ENCODE data around the gene CDKAL1.

Gene CDKAL1

DNA sequence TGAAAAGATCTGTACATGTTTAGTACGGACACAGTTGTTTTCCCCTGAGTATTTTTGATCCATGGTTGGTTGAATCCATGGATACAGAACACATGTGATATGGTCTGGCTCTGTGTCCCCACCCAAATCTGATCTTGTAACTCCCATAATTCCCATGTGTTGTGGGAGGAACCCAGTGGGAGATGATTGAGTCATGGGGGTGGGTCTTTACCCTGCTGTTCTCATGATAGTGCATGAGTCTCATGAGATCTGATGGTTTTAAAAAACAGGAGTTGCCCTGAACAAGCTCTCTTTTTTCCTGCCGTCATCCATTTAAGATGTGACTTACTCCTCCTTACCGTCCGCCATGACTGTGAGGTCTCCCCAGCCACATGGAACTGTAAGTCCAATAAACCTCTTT, 139.2 kb downstream of the CDKAL1 start:
- Mint-ChIP-seq H3K4me3 (no peak overlapping the region), H3K36me3 (peaks cover 24 to 27% of the 10 kb centered on the region in 2 donors), H3K4me1 (peaks cover 17 to 26% of the 10 kb centered on the region in 2 donors), H3K27me3 (no peaks in the 10 kb centered on the region), H3K9me3 (peaks cover 0 to 3% of the 10 kb centered on the region in 2 donors), H3K27ac (no peak overlapping the region)
- no peak for DNase-seq
- ATAC-seq (replicated peaks), result no peak

DNA sequence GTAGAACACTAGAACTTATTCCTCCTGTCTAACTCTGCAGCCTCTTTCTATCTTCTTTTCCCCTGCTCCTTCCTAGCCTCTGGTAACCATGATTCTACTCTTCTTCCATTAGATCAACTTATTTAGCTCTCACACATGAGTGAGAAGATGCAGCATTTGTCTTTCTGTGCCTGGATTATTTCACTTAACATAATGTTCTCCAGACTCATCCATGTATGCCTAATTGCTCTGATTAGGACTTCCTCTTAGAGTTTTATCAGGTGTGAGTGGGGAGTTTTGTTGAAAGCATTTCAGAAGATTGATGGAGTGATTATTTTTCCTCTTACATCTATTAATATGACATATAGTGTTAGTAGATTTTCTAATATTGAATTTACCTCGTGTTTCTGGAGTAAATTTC, 140.4 kb downstream of the CDKAL1 start:
- Mint-ChIP-seq H3K9me3 (peaks cover 0 to 3% of the 10 kb centered on the region in 2 donors), H3K27ac (no peak overlapping the region), H3K27me3 (no peaks in the 10 kb centered on the region), H3K4me1 (peaks cover 10 to 20% of the 10 kb centered on the region in 2 donors), H3K4me3 (no peak overlapping the region), H3K36me3 (peaks cover 22 to 24% of the 10 kb centered on the region in 2 donors)
- ATAC-seq (replicated peaks), result no peak
- no peak for DNase-seq

DNA sequence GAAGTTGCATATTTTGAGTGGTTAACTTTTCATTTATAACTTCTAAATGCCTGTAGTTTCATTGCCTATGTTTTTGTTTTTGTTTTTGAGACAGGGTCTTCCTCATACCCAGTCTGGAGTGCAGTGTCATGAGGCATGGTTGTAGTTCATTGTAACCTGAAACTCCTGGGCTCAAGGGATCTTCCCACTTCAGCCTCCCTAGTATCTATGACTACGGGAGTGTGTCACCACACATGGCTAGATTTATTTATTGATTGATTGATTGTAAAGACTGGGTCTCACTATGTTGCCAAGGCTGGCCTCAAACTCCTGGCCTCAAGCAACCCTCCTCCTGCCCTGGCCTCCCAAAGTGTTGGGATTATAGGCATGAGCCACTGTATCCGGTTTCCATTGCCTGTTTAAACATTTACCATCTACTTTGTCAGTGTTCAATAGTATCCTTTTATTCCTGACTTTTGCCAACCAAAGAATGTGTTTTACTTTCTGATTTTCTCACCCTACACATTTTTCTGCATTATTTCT, 144.6 kb downstream of the CDKAL1 start:
- peaks cover 17 to 24% of the 10 kb centered on the region in 2 donors for H3K36me3 Mint-ChIP-seq
- H3K4me3 Mint-ChIP-seq, result no peak overlapping the region
- ATAC-seq (replicated peaks) (no peak), DNase-seq (no peak)
- peaks cover 23 to 35% of the 10 kb centered on the region in 2 donors for H3K4me1 Mint-ChIP-seq
- H3K27me3 Mint-ChIP-seq, result no peaks in the 10 kb centered on the region
- no peaks in the 10 kb centered on the region for H3K9me3 Mint-ChIP-seq
- H3K27ac Mint-ChIP-seq, result no peak overlapping the region

DNA sequence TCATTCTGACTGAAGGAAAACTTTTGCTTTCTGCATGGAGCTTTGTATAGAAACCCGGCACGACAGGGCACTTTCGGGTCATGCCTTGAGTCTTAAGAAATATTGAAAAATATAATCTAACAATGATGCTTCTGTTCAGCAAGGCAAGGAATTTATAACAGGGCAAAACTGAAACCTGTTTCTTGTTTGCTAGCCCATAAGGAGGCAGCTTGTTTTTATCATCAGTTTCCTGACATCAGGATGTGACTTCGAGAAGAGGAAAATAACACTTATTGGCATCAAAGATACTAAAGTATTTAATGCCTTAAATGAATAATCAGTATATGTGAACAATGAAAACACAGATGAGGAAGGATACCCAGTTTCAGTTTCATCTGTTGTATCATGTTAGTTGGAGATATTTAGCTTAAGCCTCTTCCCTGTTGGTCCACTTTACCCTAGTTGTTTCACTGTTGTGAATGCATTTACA, 146.5 kb downstream of the CDKAL1 start:
- ATAC-seq (replicated peaks) (peak; percentile 87 to 89), DNase-seq (no peak)
- Mint-ChIP-seq H3K27ac (peak overlapping the region; percentile 69), H3K27me3 (no peaks in the 10 kb centered on the region), H3K36me3 (peaks cover 16 to 23% of the 10 kb centered on the region in 2 donors), H3K9me3 (no peaks in the 10 kb centered on the region), H3K4me3 (peak overlapping the region; percentile 41 to 56), H3K4me1 (peaks cover 21 to 34% of the 10 kb centered on the region in 2 donors)

DNA sequence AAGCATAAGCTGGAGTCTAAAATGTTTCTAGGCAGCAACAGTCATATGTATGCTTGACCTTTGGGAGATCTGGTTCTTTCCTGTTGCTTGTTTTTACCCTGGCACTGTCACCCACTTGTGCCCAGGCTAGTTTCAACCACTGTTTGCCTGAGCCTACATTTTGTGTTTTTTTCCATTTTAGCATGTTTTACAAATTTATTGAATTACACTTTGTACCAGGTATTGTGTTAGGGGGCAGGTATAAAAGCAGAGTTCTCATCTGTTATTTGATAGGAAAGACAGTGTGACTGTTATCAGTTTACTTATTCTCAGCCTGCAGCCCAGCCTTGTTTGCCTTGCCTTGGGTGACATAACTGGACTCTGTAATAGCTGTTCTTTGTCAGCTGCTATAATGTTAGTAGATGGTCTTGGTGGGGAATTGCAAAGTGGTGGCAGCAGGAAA, 147.0 kb downstream of the CDKAL1 start:
- Mint-ChIP-seq H3K4me3 (peak overlapping the region; percentile 41 to 56), H3K4me1 (peaks cover 24 to 39% of the 10 kb centered on the region in 2 donors), H3K9me3 (no peaks in the 10 kb centered on the region), H3K27me3 (no peaks in the 10 kb centered on the region), H3K36me3 (peaks cover 16 to 23% of the 10 kb centered on the region in 2 donors), H3K27ac (peak overlapping the region; percentile 69)
- DNase-seq (no peak), ATAC-seq (replicated peaks) (peak; percentile 94 to 95)

DNA sequence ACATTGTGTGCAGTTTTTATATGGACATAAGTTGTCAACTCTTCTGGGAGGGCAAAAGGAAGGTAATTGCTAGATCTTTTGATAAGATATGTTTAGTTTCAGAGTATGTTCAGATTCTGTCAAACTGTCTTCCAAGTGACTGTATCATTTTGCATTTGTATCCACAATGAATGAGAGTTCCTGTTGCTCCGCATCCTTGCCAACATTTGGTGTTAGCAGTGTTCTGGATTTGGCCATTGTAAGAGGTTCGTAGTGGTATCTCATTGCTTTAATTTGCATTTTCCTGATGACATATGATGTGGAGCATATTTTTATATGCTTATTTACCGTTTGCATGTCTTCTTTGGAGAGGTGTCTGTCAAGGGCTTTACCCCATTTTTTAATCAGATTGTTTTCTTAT, 150.2 kb downstream of the CDKAL1 start:
- Mint-ChIP-seq H3K36me3 (peaks cover 7 to 19% of the 10 kb centered on the region in 2 donors), H3K4me1 (peaks cover 30 to 50% of the 10 kb centered on the region in 2 donors), H3K9me3 (no peaks in the 10 kb centered on the region), H3K4me3 (no peak overlapping the region), H3K27me3 (no peaks in the 10 kb centered on the region), H3K27ac (no peak overlapping the region)
- ATAC-seq (replicated peaks) (no peak), DNase-seq (no peak)

DNA sequence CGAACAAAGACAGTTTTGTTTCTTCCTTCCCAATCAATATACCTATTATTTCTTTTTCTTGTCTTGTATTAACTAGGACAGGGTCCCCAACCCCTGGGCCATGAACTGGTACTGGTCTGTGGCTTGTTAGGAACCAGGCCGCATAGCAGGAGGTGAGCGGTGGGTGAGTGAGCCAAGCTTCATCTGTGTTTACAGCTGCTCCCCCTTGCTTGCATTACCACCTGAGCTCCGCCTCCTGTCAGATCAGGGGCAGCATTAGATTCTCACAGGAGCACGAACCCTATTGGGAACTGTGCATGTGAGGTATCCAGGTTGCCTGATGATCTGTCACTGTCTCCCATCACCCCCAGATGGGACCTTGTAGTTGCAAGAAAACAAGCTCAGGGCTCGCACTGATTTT, 151.9 kb downstream of the CDKAL1 start:
- Mint-ChIP-seq H3K9me3 (peaks cover 0 to 1% of the 10 kb centered on the region in 2 donors), H3K4me3 (no peak overlapping the region), H3K27me3 (no peaks in the 10 kb centered on the region), H3K27ac (peak overlapping the region; percentile 76), H3K4me1 (peaks cover 24 to 46% of the 10 kb centered on the region in 2 donors), H3K36me3 (peaks cover 8 to 20% of the 10 kb centered on the region in 2 donors)
- no peak for DNase-seq
- no peak for ATAC-seq (replicated peaks)

DNA sequence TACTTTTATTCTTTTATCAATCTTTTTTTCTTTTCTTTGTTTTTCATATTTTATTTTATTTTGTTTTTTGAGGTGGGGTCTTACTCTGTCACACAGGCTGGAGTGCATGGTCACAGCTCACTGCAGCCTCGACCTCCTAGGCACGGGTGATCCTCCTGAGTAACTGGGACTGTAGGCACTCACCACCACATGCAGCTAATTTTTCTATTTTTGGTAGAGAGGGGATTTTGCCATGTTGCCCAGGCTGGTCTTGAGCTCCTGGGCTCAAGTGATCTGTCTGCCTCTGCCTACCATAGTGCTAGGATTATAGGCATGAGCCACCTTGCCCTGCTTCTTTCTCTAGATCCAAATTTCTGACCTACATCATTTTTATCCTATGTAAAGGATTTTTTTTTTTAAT, 153.2 kb downstream of the CDKAL1 start:
- Mint-ChIP-seq H3K4me1 (peaks cover 20 to 46% of the 10 kb centered on the region in 2 donors), H3K27ac (no peak overlapping the region), H3K4me3 (no peak overlapping the region), H3K36me3 (peaks cover 7 to 18% of the 10 kb centered on the region in 2 donors), H3K27me3 (no peaks in the 10 kb centered on the region), H3K9me3 (peaks cover 0 to 2% of the 10 kb centered on the region in 2 donors)
- ATAC-seq (replicated peaks) (peak; percentile 61 to 78), DNase-seq (no peak)

DNA sequence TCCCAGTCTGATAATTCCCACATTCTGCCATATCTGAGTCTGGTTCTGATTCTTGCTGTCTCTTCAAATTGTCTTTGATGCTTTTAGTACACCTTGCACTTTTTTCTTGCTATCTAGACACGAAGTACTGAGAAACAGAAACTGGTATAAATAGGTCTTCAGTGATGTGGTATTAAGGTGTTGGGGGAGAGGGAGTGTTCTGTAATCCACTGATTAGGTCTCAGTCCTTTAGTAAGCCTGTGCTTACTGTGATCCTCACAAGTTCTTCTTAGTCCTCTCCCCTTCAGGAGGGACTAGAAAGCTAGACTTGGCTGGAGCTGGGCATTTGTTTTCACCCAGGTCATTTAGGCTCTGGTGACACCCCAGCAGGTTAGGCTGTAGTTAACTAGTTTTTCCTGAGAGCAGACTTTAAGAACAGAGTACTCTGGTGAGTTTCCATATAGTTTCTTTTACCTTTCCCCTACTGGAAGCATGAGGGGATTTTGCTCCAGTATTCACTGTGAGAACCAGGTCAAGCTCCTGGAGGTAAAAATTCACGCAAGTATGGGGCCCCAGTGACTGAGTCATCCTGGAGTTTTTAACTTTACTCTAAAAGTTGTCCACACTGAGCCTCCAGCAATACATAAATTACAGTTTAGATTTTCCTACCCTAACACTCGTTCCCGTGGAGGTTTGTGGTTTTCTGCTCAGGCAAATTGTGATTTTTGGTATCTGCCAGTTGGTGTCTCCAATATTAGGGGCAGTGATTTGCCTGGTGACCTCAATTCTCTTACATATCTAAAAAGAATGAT, 154.6 kb downstream of the CDKAL1 start:
- peaks cover 19 to 49% of the 10 kb centered on the region in 2 donors for H3K4me1 Mint-ChIP-seq
- ATAC-seq (replicated peaks) (peak; percentile 63 to 76), DNase-seq (no peak)
- H3K27me3 Mint-ChIP-seq, result no peaks in the 10 kb centered on the region
- H3K36me3 Mint-ChIP-seq, result peaks cover 5 to 15% of the 10 kb centered on the region in 2 donors
- peak overlapping the region; percentile 65 for H3K27ac Mint-ChIP-seq
- peak overlapping the region; percentile 35 to 65 for H3K4me3 Mint-ChIP-seq
- H3K9me3 Mint-ChIP-seq, result peaks cover 0 to 2% of the 10 kb centered on the region in 2 donors

DNA sequence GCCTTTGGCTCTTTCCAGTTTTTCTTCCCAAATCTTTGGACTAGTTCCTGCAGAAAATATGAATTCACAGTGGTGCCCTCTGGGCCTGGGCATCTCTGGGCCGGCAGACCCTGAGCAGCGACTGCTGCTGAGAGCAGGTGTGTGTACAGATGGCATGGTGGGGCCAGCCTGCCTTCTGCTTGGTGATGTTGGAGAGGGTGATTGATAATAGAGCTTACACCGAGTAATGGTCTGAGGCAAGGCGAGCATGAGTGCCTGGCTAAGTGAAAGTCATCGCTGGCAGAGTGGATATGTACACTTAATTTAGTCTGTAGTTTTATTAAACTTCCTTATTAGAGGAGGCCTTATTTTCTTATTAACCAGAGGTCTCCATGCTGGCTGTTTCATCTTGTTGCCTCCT, 156.9 kb downstream of the CDKAL1 start:
- DNase-seq (no peak), ATAC-seq (replicated peaks) (no peak)
- Mint-ChIP-seq H3K36me3 (peaks cover 7 to 11% of the 10 kb centered on the region in 2 donors), H3K27me3 (no peaks in the 10 kb centered on the region), H3K9me3 (peaks cover 0 to 2% of the 10 kb centered on the region in 2 donors), H3K27ac (no peak overlapping the region), H3K4me3 (no peak overlapping the region), H3K4me1 (peaks cover 18 to 52% of the 10 kb centered on the region in 2 donors)

DNA sequence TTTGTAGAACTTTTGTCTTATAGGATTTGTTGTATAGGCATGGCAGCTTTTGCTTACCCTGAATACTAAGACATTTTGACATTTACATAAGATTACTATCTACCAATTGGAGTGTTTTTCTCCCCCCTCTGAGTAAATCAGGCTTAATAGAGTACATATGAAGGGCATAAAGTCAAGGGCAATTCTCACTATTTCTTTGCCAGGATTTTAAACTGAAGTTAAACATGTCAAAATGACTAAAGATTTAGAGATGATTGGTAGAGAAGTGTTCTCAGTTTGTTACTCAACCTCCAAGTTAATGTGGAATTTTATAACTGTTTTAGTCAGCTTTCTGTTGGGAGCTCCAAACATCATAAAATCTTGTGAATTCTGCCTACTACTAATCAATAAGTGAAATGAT, 157.8 kb downstream of the CDKAL1 start:
- Mint-ChIP-seq H3K4me1 (peaks cover 16 to 50% of the 10 kb centered on the region in 2 donors), H3K9me3 (peaks cover 0 to 2% of the 10 kb centered on the region in 2 donors)
- ATAC-seq (replicated peaks), result no peak

DNA sequence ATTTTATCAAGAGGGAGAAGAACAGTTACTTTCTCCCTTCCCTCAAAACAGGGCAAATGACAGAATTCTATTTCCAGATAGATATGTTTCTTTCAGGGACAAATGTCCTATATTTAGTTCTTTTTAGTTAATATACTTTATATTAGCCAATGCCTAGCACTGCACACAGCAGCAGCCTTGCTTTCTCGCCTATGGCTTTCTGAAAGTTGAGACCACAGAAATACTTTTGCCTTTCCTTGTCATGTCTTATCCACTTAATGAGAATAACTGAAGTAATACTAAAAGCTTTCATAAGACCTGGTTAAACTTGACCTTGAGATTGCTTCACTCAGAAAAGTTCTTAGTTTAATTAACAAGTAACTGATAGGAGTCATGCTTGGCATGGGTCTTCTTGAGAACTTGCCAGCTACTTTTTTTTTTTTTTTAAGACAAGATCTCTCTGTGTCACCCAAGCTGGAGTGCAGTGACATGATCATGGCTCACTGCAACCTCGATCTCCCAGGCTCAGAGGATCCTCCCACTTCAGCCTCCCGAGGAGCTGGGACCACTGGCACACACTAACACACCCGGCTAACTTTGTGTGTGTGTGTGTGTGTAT, 159.3 kb downstream of the CDKAL1 start:
- Mint-ChIP-seq H3K27me3 (no peaks in the 10 kb centered on the region), H3K4me1 (peaks cover 19 to 48% of the 10 kb centered on the region in 2 donors), H3K9me3 (peaks cover 0 to 2% of the 10 kb centered on the region in 2 donors), H3K27ac (no peak overlapping the region), H3K4me3 (no peak overlapping the region), H3K36me3 (peaks cover 5 to 7% of the 10 kb centered on the region in 2 donors)
- DNase-seq, result no peak
- no peak for ATAC-seq (replicated peaks)

More for the DNA sequence above, 157.8 kb downstream of the CDKAL1 start:
- Mint-ChIP-seq H3K27ac (no peak overlapping the region), H3K36me3 (peaks cover 7 to 11% of the 10 kb centered on the region in 2 donors), H3K4me3 (no peak overlapping the region), H3K27me3 (no peaks in the 10 kb centered on the region)
- DNase-seq, result no peak

DNA sequence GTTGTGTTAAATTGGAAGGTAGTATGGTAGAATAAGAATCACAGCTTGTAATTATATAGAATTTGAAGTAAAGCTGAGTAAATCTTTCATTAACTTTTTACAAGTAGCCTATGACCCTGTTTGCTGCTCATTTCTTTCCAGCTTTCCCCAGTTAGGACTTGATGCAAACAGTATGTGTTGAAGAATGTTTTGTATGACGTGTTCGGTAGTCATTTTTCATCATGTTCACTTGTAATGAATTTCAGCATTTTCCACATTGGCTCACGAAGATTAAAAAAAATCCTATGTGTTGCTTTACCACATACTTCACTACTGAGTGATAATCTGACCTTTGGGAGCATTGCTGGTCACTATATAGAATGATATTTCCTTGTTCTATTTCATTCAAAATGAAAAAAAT, 162.4 kb downstream of the CDKAL1 start:
- no peak for DNase-seq

DNA sequence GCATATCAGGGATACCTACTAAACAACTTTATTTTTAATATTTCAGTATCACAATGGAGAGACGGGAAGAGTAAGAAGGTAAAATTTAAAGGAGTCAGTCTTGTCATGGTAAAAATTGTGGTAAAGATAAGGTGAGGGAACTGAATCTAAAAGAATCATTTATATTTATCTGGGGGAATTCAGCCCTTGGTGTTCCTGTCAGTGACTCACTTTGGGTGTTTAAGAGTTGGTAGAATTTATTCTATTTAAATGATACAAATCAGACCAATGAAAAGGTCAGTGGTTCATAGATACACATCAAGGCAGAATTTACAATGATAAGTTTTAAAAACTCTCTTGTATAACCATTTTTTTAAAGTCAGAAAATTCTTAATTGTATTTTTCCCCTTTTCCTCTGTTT, 164.4 kb downstream of the CDKAL1 start:
- peaks cover 7 to 16% of the 10 kb centered on the region in 2 donors for H3K36me3 Mint-ChIP-seq
- H3K27ac Mint-ChIP-seq, result peak overlapping the region; percentile 81
- H3K4me3 Mint-ChIP-seq, result peak overlapping the region; percentile 7 to 21
- H3K27me3 Mint-ChIP-seq, result no peaks in the 10 kb centered on the region
- H3K9me3 Mint-ChIP-seq, result peaks cover 0 to 2% of the 10 kb centered on the region in 2 donors
- DNase-seq (no peak), ATAC-seq (replicated peaks) (peak; percentile 77 to 79)
- H3K4me1 Mint-ChIP-seq, result peaks cover 28 to 51% of the 10 kb centered on the region in 2 donors

More for the DNA sequence above, 162.4 kb downstream of the CDKAL1 start:
- Mint-ChIP-seq H3K4me1 (peaks cover 18 to 45% of the 10 kb centered on the region in 2 donors), H3K27ac (no peak overlapping the region), H3K9me3 (no peaks in the 10 kb centered on the region), H3K4me3 (no peak overlapping the region), H3K36me3 (peaks cover 2 to 4% of the 10 kb centered on the region in 2 donors), H3K27me3 (no peaks in the 10 kb centered on the region)
- no peak for ATAC-seq (replicated peaks)

All from stimulated activated naive B cell treated with anti-CD40 and anti-IgM and Interleukin-4, amounts not matched to agents 10 μg/mL and 1 μg/mL and 100 μg/mL, for 72 hours (primary cell).